ENCODE results near the gene ADK. TPM values are rescaled to one million over a fixed set of nuclear protein-coding genes. Genes with fewer than 3 reads are reported as not detected.

The ADK gene
- total and polyA plus RNA-seq, 2 of the 13 experiments (the other 11 are each of a cell fraction or from before 2014, with no cell fraction given), result 48.6 to 79.1 TPM

DNA sequence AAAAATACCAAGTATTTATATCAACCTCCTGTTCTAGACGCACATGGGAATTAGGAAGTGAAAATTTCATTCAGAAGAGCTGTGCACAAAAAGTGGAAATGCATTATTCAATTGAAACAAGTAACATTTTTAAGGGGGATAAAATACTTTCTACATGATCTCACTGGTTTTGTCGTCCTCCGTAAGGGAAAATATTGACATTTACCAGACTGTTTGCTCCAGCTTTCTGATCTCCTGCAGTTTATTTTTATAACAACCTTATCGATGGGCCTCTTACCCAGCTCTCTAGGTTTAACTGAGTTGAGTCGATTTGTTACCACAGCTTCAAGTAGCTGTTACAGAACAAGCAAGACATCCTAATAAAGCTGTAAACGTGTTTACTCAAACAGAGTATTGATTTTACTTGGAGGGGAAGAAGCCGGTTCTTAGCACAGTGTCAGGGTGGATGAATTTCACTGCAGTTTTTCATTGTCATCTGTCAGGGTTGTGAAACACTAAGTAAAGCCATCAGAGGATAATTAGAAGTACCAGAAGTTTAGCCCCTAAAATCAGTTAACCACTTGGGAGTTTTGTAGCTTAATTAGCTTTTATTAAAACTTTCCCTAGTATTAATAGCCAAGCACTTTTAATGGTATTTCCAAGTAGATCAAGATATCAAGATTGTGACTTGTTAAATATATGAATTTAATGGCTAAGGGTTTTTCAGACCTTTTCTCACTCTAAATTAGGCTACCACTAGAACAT lies 532.8 kb downstream of the ADK start (continued):
- TF ChIP-seq PCBP2 (optimal IDR thresholded peaks at IDR 0.05; ENCODE audit: low read depth, low read length, poor library complexity, severe bottlenecking), result no peak
- peak; percentile 52; the same call in 1 of the 2 replicates for TF ChIP-seq AHDC1 (CRISPR knock-in tag; IDR thresholded peaks at IDR 0.05; ENCODE audit: borderline replicate concordance)
- no peak for TF ChIP-seq FOXP1 (IDR thresholded peaks at IDR 0.05)
- TF ChIP-seq FOXP1 (CRISPR knock-in tag; IDR thresholded peaks at IDR 0.05), result peak; percentile 78
- no peak for TF ChIP-seq ZMYM4 (CRISPR knock-in tag; IDR thresholded peaks at IDR 0.05)
- no peak for TF ChIP-seq ZNF496 (CRISPR knock-in tag; IDR thresholded peaks at IDR 0.05; ENCODE audit: insufficient replicate concordance)
- TF ChIP-seq SKI (IDR thresholded peaks at IDR 0.05; ENCODE audit: partially characterized antibody), result no peak
- no peak for TF ChIP-seq ZNF275 (CRISPR knock-in tag; IDR thresholded peaks at IDR 0.05; ENCODE audit: borderline replicate concordance)
- TF ChIP-seq TEAD2 (CRISPR knock-in tag; IDR thresholded peaks at IDR 0.05), result no peak
- no peak for TF ChIP-seq ZNF468 (CRISPR knock-in tag; IDR thresholded peaks at IDR 0.05)
- 0 out of 2 replicates have a peak, but pooled peaks have one; percentile 25 for TF ChIP-seq HHEX (CRISPR knock-in tag; IDR thresholded peaks at IDR 0.05)
- peak; percentile 60; the same call in 1 of the 2 replicates for TF ChIP-seq RBAK (CRISPR knock-in tag; IDR thresholded peaks at IDR 0.05)
- TF ChIP-seq BCL6 (CRISPR knock-in tag; IDR thresholded peaks at IDR 0.05), result peak; percentile 97
- TF ChIP-seq, protein P1, sequence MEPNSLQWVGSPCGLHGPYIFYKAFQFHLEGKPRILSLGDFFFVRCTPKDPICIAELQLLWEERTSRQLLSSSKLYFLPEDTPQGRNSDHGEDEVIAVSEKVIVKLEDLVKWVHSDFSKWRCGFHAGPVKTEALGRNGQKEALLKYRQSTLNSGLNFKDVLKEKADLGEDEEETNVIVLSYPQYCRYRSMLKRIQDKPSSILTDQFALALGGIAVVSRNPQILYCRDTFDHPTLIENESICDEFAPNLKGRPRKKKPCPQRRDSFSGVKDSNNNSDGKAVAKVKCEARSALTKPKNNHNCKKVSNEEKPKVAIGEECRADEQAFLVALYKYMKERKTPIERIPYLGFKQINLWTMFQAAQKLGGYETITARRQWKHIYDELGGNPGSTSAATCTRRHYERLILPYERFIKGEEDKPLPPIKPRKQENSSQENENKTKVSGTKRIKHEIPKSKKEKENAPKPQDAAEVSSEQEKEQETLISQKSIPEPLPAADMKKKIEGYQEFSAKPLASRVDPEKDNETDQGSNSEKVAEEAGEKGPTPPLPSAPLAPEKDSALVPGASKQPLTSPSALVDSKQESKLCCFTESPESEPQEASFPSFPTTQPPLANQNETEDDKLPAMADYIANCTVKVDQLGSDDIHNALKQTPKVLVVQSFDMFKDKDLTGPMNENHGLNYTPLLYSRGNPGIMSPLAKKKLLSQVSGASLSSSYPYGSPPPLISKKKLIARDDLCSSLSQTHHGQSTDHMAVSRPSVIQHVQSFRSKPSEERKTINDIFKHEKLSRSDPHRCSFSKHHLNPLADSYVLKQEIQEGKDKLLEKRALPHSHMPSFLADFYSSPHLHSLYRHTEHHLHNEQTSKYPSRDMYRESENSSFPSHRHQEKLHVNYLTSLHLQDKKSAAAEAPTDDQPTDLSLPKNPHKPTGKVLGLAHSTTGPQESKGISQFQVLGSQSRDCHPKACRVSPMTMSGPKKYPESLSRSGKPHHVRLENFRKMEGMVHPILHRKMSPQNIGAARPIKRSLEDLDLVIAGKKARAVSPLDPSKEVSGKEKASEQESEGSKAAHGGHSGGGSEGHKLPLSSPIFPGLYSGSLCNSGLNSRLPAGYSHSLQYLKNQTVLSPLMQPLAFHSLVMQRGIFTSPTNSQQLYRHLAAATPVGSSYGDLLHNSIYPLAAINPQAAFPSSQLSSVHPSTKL (CRISPR knock-in tag; IDR thresholded peaks at IDR 0.05), result peak; percentile 29; the same call in 1 of the 2 replicates
- TF ChIP-seq KDM6A (CRISPR knock-in tag; IDR thresholded peaks at IDR 0.05; ENCODE audit: low read depth), result no peak
- TF ChIP-seq REL (CRISPR knock-in tag; conservative IDR thresholded peaks at IDR 0.05), result no peak
- no peak for TF ChIP-seq SOX6 (IDR thresholded peaks at IDR 0.05)
- 0 out of 2 replicates have a peak, but pooled peaks have one; percentile 28 for TF ChIP-seq SOX6 (CRISPR knock-in tag; IDR thresholded peaks at IDR 0.05)
- TF ChIP-seq TSC22D2 (CRISPR knock-in tag; IDR thresholded peaks at IDR 0.05; ENCODE audit: borderline replicate concordance), result no peak
